Measurements from ENCODE around the gene ATXN1.
"Not testable (repeated sequence)": the region's sequence is repeated elsewhere in the genome, so short reads cannot be mapped to it uniquely, and the experiment has no call there.

The ATXN1 gene

DNA sequence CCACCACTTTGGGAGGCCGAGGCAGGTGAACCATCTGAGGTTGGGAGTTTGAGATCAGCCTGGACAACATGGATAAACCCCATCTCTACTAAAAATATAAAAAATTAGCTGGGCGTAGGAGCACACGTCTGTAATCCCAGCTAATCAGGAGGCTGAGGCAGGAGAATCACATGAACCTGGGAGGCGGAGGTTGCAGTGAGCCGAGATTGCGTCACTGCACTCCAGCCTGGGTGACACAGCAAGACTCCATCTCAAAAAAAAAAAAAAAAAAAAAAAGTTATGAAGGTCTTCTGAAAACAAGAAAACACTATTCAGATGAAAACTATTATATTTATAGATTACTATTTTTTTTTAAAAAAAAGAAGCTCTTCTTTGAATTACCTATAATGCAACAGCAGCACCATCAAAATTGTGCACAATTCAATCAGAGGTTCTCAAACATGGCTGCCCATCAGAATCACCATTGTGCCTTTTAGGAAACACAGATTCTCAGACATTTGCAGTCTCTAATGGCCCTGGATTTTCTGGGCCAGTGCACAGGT, 370.3 kb downstream of the ATXN1 start:
- not testable (repeated sequence) for H3K4me1 ChIP-seq (ENCODE audit: control insufficient read depth in 2 of 2, insufficient read depth in 1 of 2, low read depth in 1 of 2, low read length in 2 of 2); H3K18ac ChIP-seq (ENCODE audit: low read length); H4K8ac ChIP-seq (ENCODE audit: low read depth, low read length); H3K27ac ChIP-seq (replicated peaks; ENCODE audit: low read length); H3K27me3 ChIP-seq (ENCODE audit: control insufficient read depth in 3 of 3, insufficient read depth in 3 of 3, low read depth in 1 of 3, low read length in 3 of 3); DNase-seq (ENCODE audit: low spot score); H2BK12ac ChIP-seq (ENCODE audit: low read length); H2AK5ac ChIP-seq (ENCODE audit: low read depth, low read length); H2BK120ac ChIP-seq (ENCODE audit: low read depth, low read length); H3K79me1 ChIP-seq (ENCODE audit: low read depth, low read length); H3K36me3 ChIP-seq (replicated peaks in 1 of 2; ENCODE audit: control insufficient read depth in 2 of 2, insufficient read depth in 2 of 2, low read length in 2 of 2); H3K4me2 ChIP-seq (ENCODE audit: insufficient read depth, low read length, poor library complexity, severe bottlenecking); H3K4ac ChIP-seq (ENCODE audit: low read length); H2BK5ac ChIP-seq (ENCODE audit: low read length); H2BK15ac ChIP-seq (ENCODE audit: low read length); H3K14ac ChIP-seq (ENCODE audit: low read length); H3K9ac ChIP-seq (ENCODE audit: low read depth, low read length, poor library complexity); H3K4me3 ChIP-seq (ENCODE audit: low read length in 2 of 2); H3K9me3 ChIP-seq (replicated peaks in 1 of 2; ENCODE audit: control insufficient read depth in 2 of 2, insufficient read depth in 1 of 2, low read depth in 1 of 2, low read length in 2 of 2); H2AFZ ChIP-seq (ENCODE audit: low read length); H4K91ac ChIP-seq (ENCODE audit: low read depth, low read length, poor library complexity)
- peak overlapping the region; percentile 32 for H3K23ac ChIP-seq (ENCODE audit: low read depth, low read length, poor library complexity)
- no CpG with 5 or more reads among the region's 6 CpGs for WGBS, 2 donors (ENCODE audit: extremely low coverage in 2 of 2, insufficient read length in 2 of 2, insufficient replicate concordance in 1 of 2)

DNA sequence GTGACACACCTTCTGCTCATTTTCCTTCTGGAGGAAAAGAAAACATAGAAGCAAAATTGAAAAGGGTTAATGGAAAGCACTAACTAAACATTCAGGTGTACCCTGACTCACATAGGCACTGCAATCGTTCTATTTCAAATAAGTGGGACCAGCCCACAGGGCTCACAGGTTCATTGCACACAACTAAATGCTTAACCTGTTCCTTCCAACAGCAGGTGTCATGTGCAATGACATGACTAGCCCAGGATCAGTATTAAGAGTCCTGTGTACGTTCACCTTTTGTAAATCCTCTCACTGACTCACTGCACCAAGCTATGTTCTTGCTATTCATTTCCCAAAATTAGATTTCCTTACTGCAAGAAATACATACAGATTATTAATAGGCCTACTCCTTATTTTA, 371.6 kb downstream of the ATXN1 start:
- H2BK120ac ChIP-seq (ENCODE audit: low read depth, low read length) = no peak overlapping the region
- WGBS, 2 donors (ENCODE audit: extremely low coverage in 2 of 2, insufficient read length in 2 of 2, insufficient replicate concordance in 1 of 2) = no CpG with 5 or more reads among the region's 2 CpGs
- no peak overlapping the region for H2BK15ac ChIP-seq (ENCODE audit: low read length)

DNA sequence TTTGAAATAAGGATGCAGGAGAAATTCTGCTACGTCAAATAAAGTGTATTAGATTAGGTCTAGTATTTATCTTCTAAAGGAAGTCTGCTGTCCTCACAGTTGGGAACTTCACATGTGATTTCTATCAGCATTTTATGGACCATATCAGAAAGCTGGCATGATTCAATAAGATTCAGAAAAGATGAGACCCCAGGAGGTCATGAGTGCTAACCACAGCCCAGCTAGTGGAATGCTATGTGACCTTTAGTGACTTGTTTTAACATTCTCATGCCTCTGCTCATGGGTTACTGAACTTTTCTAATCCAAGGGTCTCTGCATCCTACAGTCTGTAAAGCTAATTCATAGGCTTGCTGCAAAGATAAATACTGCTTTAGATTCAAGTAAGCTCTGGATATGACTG, 372.8 kb downstream of the ATXN1 start:
- no peak overlapping the region for H3K14ac ChIP-seq (ENCODE audit: low read length)
- H3K79me1 ChIP-seq (ENCODE audit: low read depth, low read length) = no peaks in the 10 kb centered on the region
- H3K27ac ChIP-seq (replicated peaks; ENCODE audit: low read length) = no peak overlapping the region
- WGBS, 2 donors (ENCODE audit: extremely low coverage in 2 of 2, insufficient read length in 2 of 2, insufficient replicate concordance in 1 of 2) = no CpG with 5 or more reads among the region's 1 CpG
- H2AK5ac ChIP-seq (ENCODE audit: low read depth, low read length) = no peak overlapping the region
- no peak overlapping the region for H2BK12ac ChIP-seq (ENCODE audit: low read length)
- H3K27me3 ChIP-seq (ENCODE audit: control insufficient read depth in 3 of 3, insufficient read depth in 3 of 3, low read depth in 1 of 3, low read length in 3 of 3) = no peaks in the 10 kb centered on the region
- no peak overlapping the region for H3K23ac ChIP-seq (ENCODE audit: low read depth, low read length, poor library complexity)
- H2BK5ac ChIP-seq (ENCODE audit: low read length) = no peak overlapping the region
- no peak for DNase-seq (ENCODE audit: low spot score)
- no peak overlapping the region for H3K9ac ChIP-seq (ENCODE audit: low read depth, low read length, poor library complexity)
- no peak overlapping the region for H3K4ac ChIP-seq (ENCODE audit: low read length)
- H3K4me2 ChIP-seq (ENCODE audit: insufficient read depth, low read length, poor library complexity, severe bottlenecking) = no peak overlapping the region
- H3K36me3 ChIP-seq (replicated peaks in 1 of 2; ENCODE audit: control insufficient read depth in 2 of 2, insufficient read depth in 2 of 2, low read length in 2 of 2) = no peaks in the 10 kb centered on the region
- peaks cover 0 to 2% of the 10 kb centered on the region in 2 donors for H3K4me1 ChIP-seq (ENCODE audit: control insufficient read depth in 2 of 2, insufficient read depth in 1 of 2, low read depth in 1 of 2, low read length in 2 of 2)
- no peak overlapping the region for H2AFZ ChIP-seq (ENCODE audit: low read length)
- H3K18ac ChIP-seq (ENCODE audit: low read length) = no peak overlapping the region
- H2BK15ac ChIP-seq (ENCODE audit: low read length) = no peak overlapping the region
- H4K8ac ChIP-seq (ENCODE audit: low read depth, low read length) = no peak overlapping the region
- no peaks in the 10 kb centered on the region for H3K9me3 ChIP-seq (replicated peaks in 1 of 2; ENCODE audit: control insufficient read depth in 2 of 2, insufficient read depth in 1 of 2, low read depth in 1 of 2, low read length in 2 of 2)
- no peak overlapping the region for H4K91ac ChIP-seq (ENCODE audit: low read depth, low read length, poor library complexity)
- no peak overlapping the region for H2BK120ac ChIP-seq (ENCODE audit: low read depth, low read length)
- no peak overlapping the region for H3K4me3 ChIP-seq (ENCODE audit: low read length in 2 of 2)

More for the DNA sequence above, 371.6 kb downstream of the ATXN1 start:
- DNase-seq (ENCODE audit: low spot score) = no peak
- no peak overlapping the region for H2AK5ac ChIP-seq (ENCODE audit: low read depth, low read length)
- no peaks in the 10 kb centered on the region for H3K27me3 ChIP-seq (ENCODE audit: control insufficient read depth in 3 of 3, insufficient read depth in 3 of 3, low read depth in 1 of 3, low read length in 3 of 3)
- H4K91ac ChIP-seq (ENCODE audit: low read depth, low read length, poor library complexity) = no peak overlapping the region
- H3K9ac ChIP-seq (ENCODE audit: low read depth, low read length, poor library complexity) = no peak overlapping the region
- no peaks in the 10 kb centered on the region for H3K36me3 ChIP-seq (replicated peaks in 1 of 2; ENCODE audit: control insufficient read depth in 2 of 2, insufficient read depth in 2 of 2, low read length in 2 of 2)
- H3K18ac ChIP-seq (ENCODE audit: low read length) = no peak overlapping the region
- H3K79me1 ChIP-seq (ENCODE audit: low read depth, low read length) = no peaks in the 10 kb centered on the region
- no peaks in the 10 kb centered on the region for H3K9me3 ChIP-seq (replicated peaks in 1 of 2; ENCODE audit: control insufficient read depth in 2 of 2, insufficient read depth in 1 of 2, low read depth in 1 of 2, low read length in 2 of 2)
- H3K14ac ChIP-seq (ENCODE audit: low read length) = no peak overlapping the region
- H3K4me2 ChIP-seq (ENCODE audit: insufficient read depth, low read length, poor library complexity, severe bottlenecking) = no peak overlapping the region
- H3K4ac ChIP-seq (ENCODE audit: low read length) = no peak overlapping the region
- peaks cover 0 to 2% of the 10 kb centered on the region in 2 donors for H3K4me1 ChIP-seq (ENCODE audit: control insufficient read depth in 2 of 2, insufficient read depth in 1 of 2, low read depth in 1 of 2, low read length in 2 of 2)
- H3K23ac ChIP-seq (ENCODE audit: low read depth, low read length, poor library complexity) = no peak overlapping the region
- no peak overlapping the region for H4K8ac ChIP-seq (ENCODE audit: low read depth, low read length)
- H2AFZ ChIP-seq (ENCODE audit: low read length) = no peak overlapping the region
- H3K27ac ChIP-seq (replicated peaks; ENCODE audit: low read length) = no peak overlapping the region
- no peak overlapping the region for H2BK5ac ChIP-seq (ENCODE audit: low read length)
- H2BK12ac ChIP-seq (ENCODE audit: low read length) = no peak overlapping the region
- no peak overlapping the region for H3K4me3 ChIP-seq (ENCODE audit: low read length in 2 of 2)

DNA sequence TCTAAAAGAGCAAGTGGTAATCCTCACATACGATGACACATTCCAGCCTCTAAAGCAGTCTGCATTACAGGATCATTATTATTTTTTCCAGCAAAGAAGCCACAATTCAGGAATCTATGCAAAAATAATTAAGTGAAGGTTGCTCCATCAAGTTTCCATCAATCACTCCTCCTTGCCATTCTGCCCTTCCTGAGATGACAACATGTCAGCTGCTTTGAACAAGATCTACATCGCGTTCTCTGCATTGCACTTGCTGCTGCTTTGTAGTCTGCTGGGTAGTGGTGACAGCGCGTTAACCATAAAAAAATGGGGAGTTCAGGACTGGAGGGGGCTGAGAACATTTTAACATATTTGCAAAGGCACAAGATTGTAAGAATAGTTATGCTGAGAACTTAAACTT, 375.2 kb downstream of the ATXN1 start:
- Histone ChIP-seq H3K79me1 (ENCODE audit: low read depth, low read length) (no peaks in the 10 kb centered on the region), H3K4ac (ENCODE audit: low read length) (no peak overlapping the region), H2BK15ac (ENCODE audit: low read length) (no peak overlapping the region), H2BK12ac (ENCODE audit: low read length) (no peak overlapping the region), H3K23ac (ENCODE audit: low read depth, low read length, poor library complexity) (no peak overlapping the region), H2AFZ (ENCODE audit: low read length) (no peak overlapping the region), H3K4me1 (ENCODE audit: control insufficient read depth in 2 of 2, insufficient read depth in 1 of 2, low read depth in 1 of 2, low read length in 2 of 2) (peaks cover 0 to 2% of the 10 kb centered on the region in 2 donors), H2BK120ac (ENCODE audit: low read depth, low read length) (no peak overlapping the region), H4K91ac (ENCODE audit: low read depth, low read length, poor library complexity) (no peak overlapping the region), H2AK5ac (ENCODE audit: low read depth, low read length) (no peak overlapping the region), H3K4me2 (ENCODE audit: insufficient read depth, low read length, poor library complexity, severe bottlenecking) (peak overlapping the region; percentile 21), H3K36me3 (replicated peaks in 1 of 2; ENCODE audit: control insufficient read depth in 2 of 2, insufficient read depth in 2 of 2, low read length in 2 of 2) (no peaks in the 10 kb centered on the region), H3K18ac (ENCODE audit: low read length) (no peak overlapping the region), H3K9me3 (replicated peaks in 1 of 2; ENCODE audit: control insufficient read depth in 2 of 2, insufficient read depth in 1 of 2, low read depth in 1 of 2, low read length in 2 of 2) (no peaks in the 10 kb centered on the region), H2BK5ac (ENCODE audit: low read length) (no peak overlapping the region), H3K27ac (replicated peaks; ENCODE audit: low read length) (no peak overlapping the region), H3K4me3 (ENCODE audit: low read length in 2 of 2) (no peak overlapping the region), H3K9ac (ENCODE audit: low read depth, low read length, poor library complexity) (no peak overlapping the region), H3K27me3 (ENCODE audit: control insufficient read depth in 3 of 3, insufficient read depth in 3 of 3, low read depth in 1 of 3, low read length in 3 of 3) (no peaks in the 10 kb centered on the region), H4K8ac (ENCODE audit: low read depth, low read length) (no peak overlapping the region), H3K14ac (ENCODE audit: low read length) (no peak overlapping the region)
- no peak for DNase-seq (ENCODE audit: low spot score)
- no CpG with 5 or more reads among the region's 5 CpGs for WGBS, 2 donors (ENCODE audit: extremely low coverage in 2 of 2, insufficient read length in 2 of 2, insufficient replicate concordance in 1 of 2)
